HG03103 (cell line): Measurements from ENCODE around the gene DOCK4.
A peak's percentile ranks its signal among the peaks of the same experiment; 100 is the strongest.

ENCODE experiments used
- ATAC-seq: cut with Tn5 transposase; IDR thresholded peaks from one replicate; pipeline ENCODE4 v1.9.1; 2021; ENCODE audit warnings: low read depth; ENCODE audit not compliant: unreplicated experiment

DOCK4 gene

GRCh38 chr7:111802194-111802772 lies 403.9 kb downstream of the DOCK4 start:
- ATAC-seq = no peak

- ATAC-seq = no peak
These were observed 404.9 kb downstream of the DOCK4 start for GRCh38 chr7:111801277-111801676.

- no peak for ATAC-seq
These were observed 409.5 kb downstream of the DOCK4 start for GRCh38 chr7:111796671-111797070.

- no peak for ATAC-seq
These were observed 416.3 kb downstream of the DOCK4 start for GRCh38 chr7:111789870-111790269.

- no peak for ATAC-seq
These were observed 417.2 kb downstream of the DOCK4 start for GRCh38 chr7:111789048-111789320.

GRCh38 chr7:111788286-111789047 lies 417.7 kb downstream of the DOCK4 start:
- ATAC-seq = no peak

- ATAC-seq = no peak
These were observed 418.5 kb downstream of the DOCK4 start for GRCh38 chr7:111787741-111788140.

- ATAC-seq = no peak
These were observed 419.1 kb downstream of the DOCK4 start for GRCh38 chr7:111787099-111787498.

- ATAC-seq = no peak
These were observed 421.1 kb downstream of the DOCK4 start for GRCh38 chr7:111785076-111785475.

- ATAC-seq = no peak
These were observed 421.9 kb downstream of the DOCK4 start for GRCh38 chr7:111784296-111784695.

- ATAC-seq = no peak
These were observed 422.3 kb downstream of the DOCK4 start for GRCh38 chr7:111783854-111784253.

- ATAC-seq = peak; percentile 58
These were observed 425.7 kb downstream of the DOCK4 start for GRCh38 chr7:111780527-111780926.

- ATAC-seq = no peak
These were observed 431.0 kb downstream of the DOCK4 start for GRCh38 chr7:111775206-111775605.

GRCh38 chr7:111772716-111773115 lies 433.5 kb downstream of the DOCK4 start:
- ATAC-seq = no peak

- no peak for ATAC-seq
These were observed 434.6 kb downstream of the DOCK4 start for GRCh38 chr7:111771638-111772037.

GRCh38 chr7:111770116-111770515 lies 436.1 kb downstream of the DOCK4 start:
- ATAC-seq = no peak

GRCh38 chr7:111765751-111766643 lies 440.2 kb downstream of the DOCK4 start:
- ATAC-seq = no peak

GRCh38 chr7:111763221-111763801 lies 442.9 kb downstream of the DOCK4 start:
- no peak for ATAC-seq

GRCh38 chr7:111762799-111763198 lies 443.4 kb downstream of the DOCK4 start:
- ATAC-seq = no peak

- no peak for ATAC-seq
These were observed 444.0 kb downstream of the DOCK4 start for GRCh38 chr7:111762211-111762610.

- ATAC-seq = no peak
These were observed 446.2 kb downstream of the DOCK4 start for GRCh38 chr7:111760043-111760442.
